Activated T-helper 1 cell treated with Interleukin-2 at 50 U/mL for 16 hours (primary cell): ENCODE data around the gene SCN9A.
"Not testable (repeated sequence)": the region's sequence is repeated elsewhere in the genome, so short reads cannot be mapped to it uniquely, and the experiment has no call there.

Source experiments
- DNase-seq: peaks from one replicate; pipeline ENCODE4 v3.0.0-alpha.2; 2020; ENCODE audit warnings: low read depth

Gene SCN9A

GRCh38 chr2:166334805-166335204, 40.9 kb downstream of the SCN9A start:
- DNase-seq, result no peak

GRCh38 chr2:166333801-166334200, 41.9 kb downstream of the SCN9A start:
- DNase-seq, result no peak

- DNase-seq, result no peak
Observed at GRCh38 chr2:166332106-166332505, 43.6 kb downstream of the SCN9A start.

GRCh38 chr2:166331468-166331867, 44.3 kb downstream of the SCN9A start:
- DNase-seq, result no peak

- DNase-seq, result no peak
Observed at GRCh38 chr2:166329465-166329864, 46.3 kb downstream of the SCN9A start.

GRCh38 chr2:166328147-166328546, 47.6 kb downstream of the SCN9A start:
- no peak for DNase-seq

GRCh38 chr2:166321076-166321475, 54.7 kb downstream of the SCN9A start:
- no peak for DNase-seq

- no peak for DNase-seq
Observed at GRCh38 chr2:166314022-166314759, 61.6 kb downstream of the SCN9A start.

- not testable (repeated sequence) for DNase-seq
Observed at GRCh38 chr2:166312863-166313262, 62.9 kb downstream of the SCN9A start.

GRCh38 chr2:166307326-166307725, 68.4 kb downstream of the SCN9A start:
- no peak for DNase-seq

- no peak for DNase-seq
Observed at GRCh38 chr2:166304656-166305055, 71.1 kb downstream of the SCN9A start.

GRCh38 chr2:166302036-166302435, 73.7 kb downstream of the SCN9A start:
- no peak for DNase-seq

- DNase-seq, result no peak
Observed at GRCh38 chr2:166297951-166298350, 77.8 kb downstream of the SCN9A start.

- DNase-seq, result no peak
Observed at GRCh38 chr2:166293984-166294383, 81.8 kb downstream of the SCN9A start.

- no peak for DNase-seq
Observed at GRCh38 chr2:166285215-166285614, 90.5 kb downstream of the SCN9A start.

- no peak for DNase-seq
Observed at GRCh38 chr2:166284359-166284758, 91.4 kb downstream of the SCN9A start.

GRCh38 chr2:166282154-166282553, 93.6 kb downstream of the SCN9A start:
- no peak for DNase-seq

- DNase-seq, result no peak
Observed at GRCh38 chr2:166278856-166279255, 96.9 kb downstream of the SCN9A start.

GRCh38 chr2:166270376-166270775, 105.4 kb downstream of the SCN9A start:
- no peak for DNase-seq

- DNase-seq, result no peak
Observed at GRCh38 chr2:166269322-166269721, 106.4 kb downstream of the SCN9A start.

- no peak for DNase-seq
Observed at GRCh38 chr2:166257859-166258258, 117.9 kb downstream of the SCN9A start.

- no peak for DNase-seq
Observed at GRCh38 chr2:166256896-166257295, 118.8 kb downstream of the SCN9A start.

GRCh38 chr2:166249318-166249717, 126.4 kb downstream of the SCN9A start:
- DNase-seq, result no peak

- DNase-seq, result no peak
Observed at GRCh38 chr2:166246901-166247300, 128.8 kb downstream of the SCN9A start.
